Skeletal muscle tissue (tissue), 4 donors: Measurements from ENCODE around the gene DOK7. TPM values are rescaled to one million over a fixed set of nuclear protein-coding genes. Genes with fewer than 3 reads are reported as not detected.

Experiments used
- H3K27ac ChIP-seq: one replicate; pipeline ENCODE4 v1.7.0; 2013; ENCODE audit warnings: mild to moderate bottlenecking, low read depth, low read length, inconsistent platforms
- H3K27me3 ChIP-seq, 3 donors: one replicate each; pipeline ENCODE4 v1.7.0; 2013; ENCODE audit warnings: low read length in 3 of 3; ENCODE audit not compliant: control insufficient read depth in 3 of 3, insufficient read depth in 3 of 3
- H3K36me3 ChIP-seq, 3 donors: one replicate each; pipeline ENCODE4 v1.7.0; 2013; ENCODE audit warnings: low read length in 3 of 3; ENCODE audit not compliant: control insufficient read depth in 3 of 3, insufficient read depth in 3 of 3
- H3K4me1 ChIP-seq, 3 donors: one replicate each; pipeline ENCODE4 v1.7.0; 2013; ENCODE audit warnings: low read length in 3 of 3, mild to moderate bottlenecking in 3 of 3; ENCODE audit not compliant: control insufficient read depth in 3 of 3, insufficient read depth in 3 of 3
- H3K4me3 ChIP-seq, 3 donors: one replicate each; pipeline ENCODE4 v1.7.0; 2013; ENCODE audit warnings: low read length in 3 of 3
- H3K9ac ChIP-seq, 3 donors: one replicate each; pipeline ENCODE4 v1.7.0; 2013; ENCODE audit warnings: low read length in 3 of 3, mild to moderate bottlenecking in 3 of 3, moderate library complexity in 2 of 3, low read depth in 1 of 3
- H3K9me3 ChIP-seq, 3 donors: one replicate each; pipeline ENCODE4 v1.7.0; 2013; ENCODE audit warnings: low read length in 3 of 3; ENCODE audit not compliant: control insufficient read depth in 3 of 3
- total RNA-seq: library from RNA; depleted of rRNA; stranded (reverse); fragments of >200 nt; gene quantifications from one replicate; pipeline ENCODE4 v1.2.3, GENCODE V29; 2014
- donor health status: Osteomylitis.

The DOK7 gene
- total RNA-seq, 1 donor from 2014 or later, result 9.9 TPM

GRCh38 chr4:3466691-3467600 lies 3.8 kb downstream of the DOK7 start:
- Histone ChIP-seq H3K27me3 (peaks cover 0 to 22% (median 5%) of the 10 kb centered on the region in 3 donors), H3K9ac (peak overlapping the region in 2 of 3 donors; percentile 62 to 98), H3K36me3 (peaks cover 0 to 5% (median 0%) of the 10 kb centered on the region in 3 donors), H3K27ac (peak overlapping the region; percentile 87), H3K4me1 (peaks cover 32 to 78% (median 76%) of the 10 kb centered on the region in 3 donors), H3K9me3 (peaks cover 0 to 4% (median 0%) of the 10 kb centered on the region in 3 donors), H3K4me3 (peak overlapping the region in 2 of 3 donors; percentile 1 to 85)

DNA sequence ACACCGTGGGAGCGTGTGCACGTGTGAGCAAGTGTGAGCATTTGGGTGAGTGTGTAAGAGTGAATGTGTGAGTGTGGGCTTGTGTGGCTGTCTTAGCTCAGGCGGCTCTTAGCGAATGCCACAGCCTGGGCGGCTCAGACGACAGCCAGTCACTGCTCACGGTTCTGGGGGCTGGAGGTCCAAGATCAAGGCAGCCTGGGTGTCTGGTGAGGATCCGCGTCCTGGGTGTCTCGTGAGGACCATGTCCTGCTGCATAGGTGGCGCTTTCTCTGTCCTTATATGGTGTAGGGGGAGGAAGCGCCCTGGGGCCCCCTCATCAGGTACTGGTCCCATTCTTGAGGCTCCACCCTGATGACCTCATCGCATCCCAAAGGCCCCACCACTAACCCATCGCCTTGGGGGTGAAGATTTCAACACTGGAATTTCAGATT lies 4.5 kb downstream of the DOK7 start:
- Histone ChIP-seq H3K9me3 (peaks cover 0 to 4% (median 0%) of the 10 kb centered on the region in 3 donors), H3K4me1 (peaks cover 28 to 78% (median 75%) of the 10 kb centered on the region in 3 donors), H3K27me3 (peaks cover 0 to 21% (median 5%) of the 10 kb centered on the region in 3 donors), H3K4me3 (peak overlapping the region in 2 of 3 donors; percentile 1 to 67), H3K27ac (peak overlapping the region; percentile 15), H3K9ac (peak overlapping the region in 1 of 3 donors; percentile 77), H3K36me3 (peaks cover 0 to 5% (median 0%) of the 10 kb centered on the region in 3 donors)

- Histone ChIP-seq H3K4me1 (peaks cover 31 to 80% (median 78%) of the 10 kb centered on the region in 3 donors), H3K27ac (no peak overlapping the region), H3K9me3 (peaks cover 0 to 4% (median 0%) of the 10 kb centered on the region in 3 donors), H3K9ac (peak overlapping the region in 1 of 3 donors; percentile 77), H3K27me3 (peaks cover 0 to 20% (median 5%) of the 10 kb centered on the region in 3 donors), H3K36me3 (peaks cover 0 to 5% (median 0%) of the 10 kb centered on the region in 3 donors), H3K4me3 (peak overlapping the region in 1 of 3 donors; percentile 67)
Observed at GRCh38 chr4:3468154-3468553, 5.0 kb downstream of the DOK7 start.

DNA sequence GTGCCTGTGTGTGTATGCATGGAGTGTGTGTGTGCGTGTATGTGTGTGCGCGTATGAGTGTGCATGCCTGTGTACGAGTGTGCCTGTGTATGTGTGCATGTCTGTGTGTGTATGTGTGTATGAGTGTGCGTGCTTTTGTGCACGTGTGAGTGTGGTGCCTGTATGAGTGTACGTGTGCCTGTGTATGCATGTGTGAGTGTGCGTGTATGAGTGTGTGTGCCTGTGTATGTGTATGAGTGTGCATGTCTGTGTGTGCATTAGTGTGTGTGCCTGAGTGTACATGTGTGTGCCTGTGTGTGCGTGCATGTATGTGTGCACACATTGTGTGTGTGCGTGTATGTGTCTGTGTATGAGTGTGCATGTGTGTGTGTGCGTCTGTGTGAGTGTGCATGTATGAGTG lies 5.7 kb downstream of the DOK7 start:
- Histone ChIP-seq H3K36me3 (peaks cover 0 to 5% (median 0%) of the 10 kb centered on the region in 3 donors), H3K4me3 (no peak overlapping the region), H3K27ac (no peak overlapping the region), H3K27me3 (peaks cover 0 to 18% (median 5%) of the 10 kb centered on the region in 3 donors), H3K9me3 (peaks cover 0 to 4% (median 0%) of the 10 kb centered on the region in 3 donors), H3K9ac (no peak overlapping the region), H3K4me1 (peaks cover 31 to 87% (median 78%) of the 10 kb centered on the region in 3 donors)

DNA sequence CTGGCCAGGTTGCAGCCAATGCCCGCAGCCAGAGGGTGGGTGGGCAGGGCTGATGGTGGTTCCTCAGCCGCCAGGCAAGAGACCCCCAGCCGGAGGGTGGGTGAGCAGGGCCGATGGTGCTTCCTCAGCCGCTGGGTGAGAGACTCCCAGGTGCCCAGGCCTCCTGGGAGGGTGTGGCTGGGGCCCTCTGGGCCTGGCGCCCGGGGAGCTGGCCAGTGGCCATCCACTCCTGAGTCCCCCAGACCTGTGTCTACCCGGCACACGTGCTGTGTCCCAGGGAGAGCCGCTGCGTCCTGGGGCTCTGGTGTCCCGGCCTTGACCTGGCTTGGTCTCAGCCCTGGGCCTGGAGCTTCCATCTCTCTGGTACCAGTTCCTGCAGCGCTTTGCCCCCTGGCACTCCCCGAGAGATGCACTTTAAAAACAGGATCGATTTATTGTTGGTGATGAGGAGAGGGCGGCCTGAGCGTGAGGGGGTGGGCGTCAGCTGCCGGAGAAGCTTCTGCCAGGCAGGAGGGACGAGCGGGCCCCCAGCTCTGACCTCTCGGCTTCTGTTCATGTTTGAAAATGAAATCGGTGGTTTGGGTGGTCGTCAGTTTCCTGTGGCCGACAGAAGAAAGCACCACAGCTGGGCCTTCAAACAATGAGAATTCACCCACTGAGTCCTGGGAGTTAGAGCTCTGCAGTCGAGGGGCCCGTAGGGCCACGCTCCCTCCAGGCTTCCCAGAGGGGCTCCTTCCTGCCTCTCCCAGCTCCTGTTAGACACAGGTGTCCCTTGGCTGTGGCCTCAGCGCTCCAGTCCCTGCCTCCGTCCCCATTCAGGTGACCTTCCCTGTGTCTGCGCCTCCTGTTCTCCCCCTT lies 6.5 kb downstream of the DOK7 start:
- Histone ChIP-seq H3K9me3 (peaks cover 0 to 4% (median 0%) of the 10 kb centered on the region in 3 donors), H3K9ac (peak overlapping the region in 1 of 3 donors; percentile 62), H3K4me3 (no peak overlapping the region), H3K27ac (no peak overlapping the region), H3K27me3 (peaks cover 0 to 11% (median 0%) of the 10 kb centered on the region in 3 donors), H3K4me1 (peaks cover 31 to 86% (median 70%) of the 10 kb centered on the region in 3 donors), H3K36me3 (peaks cover 0 to 5% (median 0%) of the 10 kb centered on the region in 3 donors)

GRCh38 chr4:3470244-3471097 lies 7.4 kb downstream of the DOK7 start:
- Histone ChIP-seq H3K9ac (peak overlapping the region in 1 of 3 donors; percentile 62), H3K27ac (no peak overlapping the region), H3K9me3 (peaks cover 0 to 4% (median 0%) of the 10 kb centered on the region in 3 donors), H3K36me3 (peaks cover 0 to 9% (median 0%) of the 10 kb centered on the region in 3 donors), H3K4me3 (no peak overlapping the region), H3K4me1 (peaks cover 24 to 80% (median 66%) of the 10 kb centered on the region in 3 donors), H3K27me3 (peaks cover 0 to 4% (median 0%) of the 10 kb centered on the region in 3 donors)

DNA sequence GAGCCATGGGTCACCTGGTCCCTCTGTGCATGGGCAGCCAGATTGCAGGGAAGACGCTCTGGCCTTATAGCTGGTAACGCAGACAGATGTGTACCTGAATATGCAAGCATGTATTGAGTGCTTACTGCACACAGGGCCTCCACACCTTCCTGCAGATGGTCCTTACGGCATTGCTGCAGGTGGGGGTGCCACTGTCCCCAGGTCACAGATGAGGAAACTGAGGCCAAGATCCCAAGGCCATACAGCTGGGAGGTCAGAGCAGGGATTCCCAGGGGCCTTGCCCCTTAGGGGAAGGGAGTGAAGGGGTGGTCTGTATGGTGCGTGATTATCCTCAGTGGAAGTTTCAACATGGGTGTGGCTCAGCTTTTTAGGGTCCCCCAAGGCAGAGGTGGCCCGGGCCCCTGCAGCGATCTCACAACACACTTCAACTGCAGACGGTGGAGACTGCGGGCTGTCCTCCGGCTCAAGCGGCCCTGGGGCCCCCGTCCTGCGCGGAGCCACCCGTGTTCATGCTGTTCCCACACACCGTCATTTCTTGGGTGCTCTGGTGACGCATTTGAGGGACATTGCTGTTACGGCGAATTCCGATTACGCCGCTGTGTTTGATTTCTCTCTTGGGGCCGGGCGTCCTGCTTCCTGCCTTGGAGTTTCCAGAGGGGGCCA lies 8.1 kb downstream of the DOK7 start:
- peaks cover 18 to 74% (median 58%) of the 10 kb centered on the region in 3 donors for H3K4me1 ChIP-seq

GRCh38 chr4:3471886-3472285 lies 8.8 kb downstream of the DOK7 start:
- peaks cover 0 to 4% (median 0%) of the 10 kb centered on the region in 3 donors for H3K9me3 ChIP-seq
- no peak overlapping the region for H3K4me3 ChIP-seq
- H3K27me3 ChIP-seq, result peaks cover 0 to 4% (median 0%) of the 10 kb centered on the region in 3 donors
- H3K9ac ChIP-seq, result peak overlapping the region in 1 of 3 donors; percentile 64
- H3K27ac ChIP-seq, result no peak overlapping the region
- H3K36me3 ChIP-seq, result peaks cover 0 to 15% (median 3%) of the 10 kb centered on the region in 3 donors
- peaks cover 13 to 68% (median 52%) of the 10 kb centered on the region in 3 donors for H3K4me1 ChIP-seq

More for the DNA sequence above, 8.1 kb downstream of the DOK7 start:
- Histone ChIP-seq H3K36me3 (peaks cover 0 to 9% (median 0%) of the 10 kb centered on the region in 3 donors), H3K4me3 (no peak overlapping the region), H3K9ac (no peak overlapping the region), H3K9me3 (peaks cover 0 to 4% (median 0%) of the 10 kb centered on the region in 3 donors), H3K27me3 (peaks cover 0 to 4% (median 0%) of the 10 kb centered on the region in 3 donors), H3K27ac (no peak overlapping the region)
